ENCODE measurements around the gene YAE1. TPM values are rescaled to one million over a fixed set of nuclear protein-coding genes. Genes with fewer than 3 reads are reported as not detected.

The YAE1 gene
- total and polyA plus RNA-seq, 2 experiments from 2014 or later = 30.5 to 107 TPM

GRCh38 chr7:39530971-39531370 is 35.2 kb upstream of the YAE1 start:
- Histone ChIP-seq H3K27me3 (ENCODE audit: insufficient read depth) (no peaks in the 10 kb centered on the region), H2AFZ (peak overlapping the region; percentile 63), H3K4me2 (0 out of 2 replicates have a peak overlapping the region, but pooled peaks have one; percentile 38), H3K27ac (ENCODE audit: low read depth) (no peak overlapping the region), H3K9me2 (ENCODE audit: insufficient read depth) (0 out of 2 replicates have a peak, but pooled peaks cover 5% of the 10 kb centered on the region), H4K20me1 (replicated peaks; ENCODE audit: insufficient read depth) (no peaks in the 10 kb centered on the region), H3K4me3 (no peak overlapping the region), H3F3A (replicated peaks; ENCODE audit: low read depth) (no peaks in the 10 kb centered on the region), H3K79me2 (replicated peaks; ENCODE audit: insufficient read depth) (no peaks in the 10 kb centered on the region), H3K36me3 (ENCODE audit: insufficient read depth) (no peaks in the 10 kb centered on the region), H3K4me1 (ENCODE audit: insufficient read depth) (no peaks in the 10 kb centered on the region; the same call in 1 of the 2 replicates)
- Mint-ChIP-seq H3K27me3 (ENCODE audit: insufficient read depth, low read depth, poor library complexity) (peaks cover 5% of the 10 kb centered on the region), H3K4me3 (no peak overlapping the region), H3K36me3 (ENCODE audit: low read depth) (no peaks in the 10 kb centered on the region), H3K27ac (no peak overlapping the region), H3K9me3 (no peaks in the 10 kb centered on the region; the same call in 2 of the 3 replicates), H3K4me1 (peaks cover 18% of the 10 kb centered on the region)
- ATAC-seq = no peak
- TF ChIP-seq ZNF114 (CRISPR knock-in tag; IDR thresholded peaks at IDR 0.05) = no peak
- TF ChIP-seq ZNF331 (CRISPR knock-in tag; IDR thresholded peaks at IDR 0.05; ENCODE audit: low read depth) = no peak
- TF ChIP-seq EZH2phosphoT487 (IDR thresholded peaks at IDR 0.05; ENCODE audit: unreplicated experiment) = no peak
- no peak for TF ChIP-seq CTCF (conservative IDR thresholded peaks at IDR 0.05; ENCODE audit: low read depth in 2 of 2)
- no peak for TF ChIP-seq NANOG (IDR thresholded peaks at IDR 0.05; ENCODE audit: borderline replicate concordance)
- TF ChIP-seq ZNF462 (CRISPR knock-in tag; IDR thresholded peaks at IDR 0.05) = no peak
- no peak for DNase-seq (ENCODE audit: low spot score)

Measured in GM23338 (cell line).